Right lobe of liver (tissue), 6 donors: ENCODE data around the gene COLEC12. TPM values are rescaled to one million over a fixed set of nuclear protein-coding genes. Genes with fewer than 3 reads are reported as not detected.

Experiments used
- ATAC-seq, 4 donors: fragments of 200-7000 bp; cut with Tn5 transposase; one replicate each; pipeline ENCODE4 v1.9.1; 2020; ENCODE audit warnings: mild to moderate bottlenecking in 4 of 4, moderate library complexity in 4 of 4
- DNase-seq, 3 donors: peaks; one replicate each; pipeline ENCODE4 v3.0.0-alpha.2; 2020
- H3K27ac ChIP-seq, 3 donors: fragments of 200-600 bp; one replicate each; pipeline ENCODE4 v1.8.0; 2022
- H3K27me3 ChIP-seq, 2 donors: fragments of 200-600 bp; one replicate each; pipeline ENCODE4 v1.8.0; 2022
- H3K36me3 ChIP-seq, 4 donors: fragments of 200-600 bp; sonication (generic) in 1 of 4; one replicate each; pipeline versions ENCODE4 v1.5.1 to v1.8.0; 2017 to 2022; ENCODE audit warnings: control low read depth in 1 of 4
- H3K4me1 ChIP-seq, 4 donors: fragments of 200-600 bp; sonication (generic) in 1 of 4; one replicate each; pipeline versions ENCODE4 v1.5.1 to v1.8.0; 2017 to 2022; ENCODE audit warnings: control low read depth in 1 of 4
- H3K4me3 ChIP-seq, 3 donors: fragments of 200-600 bp; one replicate each; pipeline ENCODE4 v1.8.0; 2022
- H3K9me3 ChIP-seq, 4 donors: fragments of 200-600 bp; sonication (generic) in 1 of 4; one replicate each; pipeline versions ENCODE4 v1.5.1 to v1.8.0; 2017 to 2022; ENCODE audit warnings: control low read depth in 1 of 4
- POLR2A ChIP-seq: fragments of 450-650 bp; IDR thresholded peaks from one replicate; pipeline ENCODE4 v1.6.1; 2017; ENCODE audit warnings: antibody characterized with exemption, mild to moderate bottlenecking
- WGBS: methylation state at CpG from one replicate; pipeline ENCODE4 v1.1.6; 2018; ENCODE audit warnings: low coverage, low lambda C conversion rate; ENCODE audit not compliant: insufficient coverage; ENCODE audit errors: missing lambda C conversion rate; 5-methylcytosine and 5-hydroxymethylcytosine counted together
- intact Hi-C, 2 donors: fragments of 100-400 bp; cut with DNase I; formaldehyde crosslinking; loops; one replicate each; pipeline versions ENCODE4 v1.11.2 to v1.14.1; 2022
- long read RNA-seq: library from polyadenylated mRNA; unstranded; transcript quantifications from one replicate; pipeline ENCODE4 v2.0.0, GENCODE V29; 2019
- total RNA-seq, 6 experiments: library from RNA; depleted of rRNA in 2 of 6; stranded (reverse); fragments of >200 nt in 2 of 6; fragmentation: NEBNext Ultra II Directional in 3 of 6; extraction: Animal tissue kit (Norgen Biotek cat#: 25700) in 3 of 6; gene quantifications; one replicate each; pipeline versions ENCODE4 v1.1.0 to v1.2.4, GENCODE V29; 2016 to 2023
- TF ChIP-seq, protein P1 (sequence below), 4 donors: fragments of 200-600 bp in 3 of 4; fragments of 450-650 bp in 1 of 4; IDR thresholded peaks; one replicate each; pipeline versions ENCODE4 v1.5.1 to v1.8.0; 2016 to 2022; ENCODE audit warnings: antibody characterized with exemption in 4 of 4, mild to moderate bottlenecking in 2 of 4
- donor health status: DM: no; HTN: yes; CAD: no.
- donor health status: DM: no; HTN: no; CAD: no.
- donor health status: DM: no; HTN: no; CAD: no.
- donor health status: DM: no; HTN: yes; CAD: no.
- donor health status: DM: no; HTN: yes; CAD: no.

COLEC12 gene
- total RNA-seq = under 1 TPM in 5 of 6 experiments, not detected in 1; 0.12 to 1.00 (median 0.37) TPM
- long read RNA-seq = 0 reads

DNA sequence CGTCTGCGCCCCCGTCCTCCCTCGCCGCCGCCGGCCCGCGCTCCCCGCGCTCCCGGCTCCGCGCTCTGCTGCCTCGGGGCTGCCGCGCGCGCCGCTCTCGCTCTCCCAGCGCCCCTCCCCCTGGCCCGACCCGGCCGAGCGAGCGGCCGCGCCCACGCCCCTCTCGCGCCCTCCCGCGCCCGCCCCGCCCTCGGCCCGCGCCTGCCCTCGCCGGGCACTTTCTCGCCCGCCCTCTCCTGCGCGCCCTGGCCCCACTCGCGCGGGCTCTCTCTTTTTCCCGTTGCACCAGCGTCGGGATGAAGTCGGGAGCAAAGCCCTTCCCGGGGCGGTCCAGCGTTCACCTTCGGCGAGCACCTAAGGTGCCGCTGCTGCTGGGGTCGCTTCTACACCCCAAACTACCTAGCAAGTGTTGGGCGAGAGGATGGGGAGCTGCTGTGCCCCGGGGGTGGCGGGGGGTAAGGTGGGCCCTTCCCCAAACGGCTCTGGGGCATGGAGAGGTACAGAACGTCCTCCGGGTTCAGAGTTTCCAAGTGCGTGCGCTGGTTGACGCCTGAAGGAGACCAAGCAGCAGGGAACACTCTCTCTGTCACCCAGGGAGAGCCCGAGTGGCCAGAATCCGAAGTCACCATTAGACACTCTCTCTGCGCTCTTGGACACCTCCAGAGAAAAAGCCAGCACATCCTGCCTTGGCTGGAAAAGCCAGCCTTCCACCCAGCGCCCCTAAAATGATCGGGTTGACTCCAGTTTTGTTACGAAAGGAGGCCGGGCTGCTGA lies at the start of gene COLEC12:
COLEC12 (minus strand) TSS at position 70 of the 774 bp plus-strand sequence. CDS start 187 bp downstream, outside the sequence.
- Histone ChIP-seq H3K9me3 (no peaks in the 10 kb centered on the region), H3K4me1 (no peaks in the 10 kb centered on the region), H3K36me3 (no peaks in the 10 kb centered on the region), H3K27me3 (peaks cover 0 to 6% of the 10 kb centered on the region in 2 donors), H3K4me3 (peak within 1 kb of the TSS in 2 of 3 donors; percentile 18 to 26), H3K27ac (no peak within 1 kb of the TSS)
- 1% methylated on average over 12 of the region's 75 CpGs for WGBS
- no peak for DNase-seq
- ATAC-seq = peak in 2 of 4 donors; percentile 15 to 37
- intact Hi-C loops = no loop called here
- TF ChIP-seq, protein P1, sequence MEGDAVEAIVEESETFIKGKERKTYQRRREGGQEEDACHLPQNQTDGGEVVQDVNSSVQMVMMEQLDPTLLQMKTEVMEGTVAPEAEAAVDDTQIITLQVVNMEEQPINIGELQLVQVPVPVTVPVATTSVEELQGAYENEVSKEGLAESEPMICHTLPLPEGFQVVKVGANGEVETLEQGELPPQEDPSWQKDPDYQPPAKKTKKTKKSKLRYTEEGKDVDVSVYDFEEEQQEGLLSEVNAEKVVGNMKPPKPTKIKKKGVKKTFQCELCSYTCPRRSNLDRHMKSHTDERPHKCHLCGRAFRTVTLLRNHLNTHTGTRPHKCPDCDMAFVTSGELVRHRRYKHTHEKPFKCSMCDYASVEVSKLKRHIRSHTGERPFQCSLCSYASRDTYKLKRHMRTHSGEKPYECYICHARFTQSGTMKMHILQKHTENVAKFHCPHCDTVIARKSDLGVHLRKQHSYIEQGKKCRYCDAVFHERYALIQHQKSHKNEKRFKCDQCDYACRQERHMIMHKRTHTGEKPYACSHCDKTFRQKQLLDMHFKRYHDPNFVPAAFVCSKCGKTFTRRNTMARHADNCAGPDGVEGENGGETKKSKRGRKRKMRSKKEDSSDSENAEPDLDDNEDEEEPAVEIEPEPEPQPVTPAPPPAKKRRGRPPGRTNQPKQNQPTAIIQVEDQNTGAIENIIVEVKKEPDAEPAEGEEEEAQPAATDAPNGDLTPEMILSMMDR (IDR thresholded peaks at IDR 0.05) = no peak
- no peak for TF ChIP-seq POLR2A

DNA sequence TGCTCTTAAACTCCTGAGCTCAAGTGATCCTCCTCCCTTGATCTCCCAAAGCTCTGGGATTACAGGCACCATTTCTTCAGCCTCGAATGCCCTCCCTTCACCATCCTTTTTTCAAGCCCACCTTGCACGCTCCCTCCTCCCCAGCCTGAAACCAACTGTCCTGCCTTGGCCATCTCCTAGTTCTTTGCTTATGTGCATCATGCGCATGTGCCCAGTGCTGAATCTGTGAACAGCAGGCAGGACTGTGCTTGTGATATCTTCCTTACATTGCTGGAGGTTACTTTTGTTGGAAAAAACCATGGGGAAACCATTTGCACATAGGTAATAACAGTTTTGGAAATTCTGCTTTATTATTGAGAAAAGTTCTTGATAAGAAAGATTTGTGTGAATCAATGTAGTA lies 49.5 kb upstream of the COLEC12 start:
- TF ChIP-seq, protein P1 (IDR thresholded peaks at IDR 0.05) = no peak
- no peak for TF ChIP-seq POLR2A
- Histone ChIP-seq H3K9me3 (no peaks in the 10 kb centered on the region), H3K36me3 (no peaks in the 10 kb centered on the region), H3K4me1 (no peaks in the 10 kb centered on the region), H3K4me3 (no peak overlapping the region), H3K27ac (no peak overlapping the region), H3K27me3 (no peaks in the 10 kb centered on the region)
- DNase-seq (no peak), ATAC-seq (no peak)
- WGBS = 73% methylated on average over 3 of the region's 3 CpGs
- intact Hi-C loops = no loop called here

DNA sequence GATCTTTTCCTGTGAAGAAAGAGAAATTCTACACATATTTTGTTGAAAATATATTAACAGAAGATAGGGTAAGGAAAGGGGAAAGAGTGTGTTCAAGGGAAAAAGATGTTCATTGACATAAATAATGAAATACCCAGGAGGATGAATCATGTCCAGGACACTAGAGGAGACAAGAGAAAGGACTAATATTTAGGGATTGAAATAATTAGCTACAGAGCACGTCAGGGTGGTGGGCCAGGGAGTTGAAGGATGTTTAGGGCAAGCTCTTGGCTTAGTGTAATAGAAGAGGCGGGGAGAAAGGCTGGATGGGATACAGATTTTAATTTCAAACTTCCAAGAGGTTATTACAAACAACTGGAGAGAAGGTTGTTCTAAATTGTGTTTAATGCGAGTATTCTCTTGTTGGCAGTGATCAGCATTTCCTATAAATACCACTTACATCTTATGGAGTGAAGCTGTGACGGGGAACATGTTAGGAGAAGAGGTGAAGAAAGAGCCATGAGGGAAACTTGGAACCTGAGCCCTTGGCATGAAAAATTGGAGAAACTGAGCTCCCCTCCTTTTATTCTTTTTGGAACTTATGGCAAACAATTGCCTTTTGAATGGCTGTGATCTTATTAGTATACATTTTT lies 43.1 kb upstream of the COLEC12 start:
- intact Hi-C loops = no loop called here
- Histone ChIP-seq H3K27ac (no peak overlapping the region), H3K4me3 (no peak overlapping the region), H3K36me3 (no peaks in the 10 kb centered on the region), H3K9me3 (no peaks in the 10 kb centered on the region), H3K27me3 (no peaks in the 10 kb centered on the region), H3K4me1 (no peaks in the 10 kb centered on the region)
- no peak for TF ChIP-seq POLR2A
- TF ChIP-seq, protein P1 (IDR thresholded peaks at IDR 0.05) = no peak
- no peak for ATAC-seq
- no peak for DNase-seq
- WGBS = 52% methylated on average over 4 of the region's 4 CpGs

DNA sequence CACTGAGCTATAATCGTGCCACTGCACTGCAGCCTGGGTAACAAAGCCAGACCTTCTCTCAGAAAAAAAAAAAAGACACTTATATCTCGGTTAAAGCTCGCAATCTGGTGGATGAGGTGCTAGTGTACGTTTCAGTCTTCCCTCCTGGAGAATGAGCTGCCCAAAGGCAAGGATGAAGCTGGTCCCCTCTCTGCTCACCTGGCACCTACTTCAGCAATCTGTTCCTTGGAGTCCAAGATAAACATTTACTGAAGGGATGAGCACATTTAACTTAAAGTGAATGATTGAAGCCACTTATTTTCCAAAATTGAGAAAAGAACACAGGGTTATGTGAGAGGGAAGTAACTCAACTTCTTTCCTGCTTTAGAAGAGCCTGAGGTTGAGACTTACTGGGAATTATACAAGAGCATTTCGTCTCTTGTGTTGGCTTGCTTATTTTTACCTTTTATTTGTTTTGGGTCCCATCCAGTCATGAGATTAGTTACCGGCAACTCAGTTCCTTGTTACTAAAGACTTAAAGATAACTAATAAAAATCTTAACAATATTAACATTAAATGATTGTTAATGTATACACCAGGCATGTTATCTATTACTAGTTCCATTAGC lies 33.6 kb upstream of the COLEC12 start:
- intact Hi-C loops = no loop called here
- no peaks in the 10 kb centered on the region for H3K4me1 ChIP-seq
- DNase-seq = no peak
- no peak overlapping the region for H3K27ac ChIP-seq
- no peaks in the 10 kb centered on the region for H3K36me3 ChIP-seq
- WGBS = 47% methylated on average over 5 of the region's 6 CpGs
- no peaks in the 10 kb centered on the region for H3K27me3 ChIP-seq
- no peak for ATAC-seq
- no peak overlapping the region for H3K4me3 ChIP-seq
- H3K9me3 ChIP-seq = no peaks in the 10 kb centered on the region
- TF ChIP-seq POLR2A = no peak
- TF ChIP-seq, protein P1 (IDR thresholded peaks at IDR 0.05) = no peak
